Prostate gland (tissue), 2 donors: ENCODE measurements around the gene SPNS2.

ENCODE experiments used
- POLR2AphosphoS5 ChIP-seq: sonication (generic); formaldehyde crosslinking; IDR thresholded peaks from one replicate; pipeline ENCODE4 v1.6.1; 2017; ENCODE audit warnings: antibody characterized with exemption
- TF ChIP-seq, protein P1 (sequence below), 4 experiments: fragments of 200-600 bp in 2 of 4; fragments of 450-650 bp in 2 of 4; sonication (generic) in 2 of 4; IDR thresholded peaks; 1 replicate in 3 of 4; 2 replicates in 1 of 4; pipeline ENCODE4 v1.5.1; 2016 to 2019; ENCODE audit warnings: antibody characterized with exemption in 4 of 4, mild to moderate bottlenecking in 2 of 4, moderate library complexity in 2 of 4

- TF ChIP-seq, protein P1, sequence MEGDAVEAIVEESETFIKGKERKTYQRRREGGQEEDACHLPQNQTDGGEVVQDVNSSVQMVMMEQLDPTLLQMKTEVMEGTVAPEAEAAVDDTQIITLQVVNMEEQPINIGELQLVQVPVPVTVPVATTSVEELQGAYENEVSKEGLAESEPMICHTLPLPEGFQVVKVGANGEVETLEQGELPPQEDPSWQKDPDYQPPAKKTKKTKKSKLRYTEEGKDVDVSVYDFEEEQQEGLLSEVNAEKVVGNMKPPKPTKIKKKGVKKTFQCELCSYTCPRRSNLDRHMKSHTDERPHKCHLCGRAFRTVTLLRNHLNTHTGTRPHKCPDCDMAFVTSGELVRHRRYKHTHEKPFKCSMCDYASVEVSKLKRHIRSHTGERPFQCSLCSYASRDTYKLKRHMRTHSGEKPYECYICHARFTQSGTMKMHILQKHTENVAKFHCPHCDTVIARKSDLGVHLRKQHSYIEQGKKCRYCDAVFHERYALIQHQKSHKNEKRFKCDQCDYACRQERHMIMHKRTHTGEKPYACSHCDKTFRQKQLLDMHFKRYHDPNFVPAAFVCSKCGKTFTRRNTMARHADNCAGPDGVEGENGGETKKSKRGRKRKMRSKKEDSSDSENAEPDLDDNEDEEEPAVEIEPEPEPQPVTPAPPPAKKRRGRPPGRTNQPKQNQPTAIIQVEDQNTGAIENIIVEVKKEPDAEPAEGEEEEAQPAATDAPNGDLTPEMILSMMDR (IDR thresholded peaks at IDR 0.05), result no peak
- no peak for TF ChIP-seq POLR2AphosphoS5
These were observed 24.6 kb upstream of the SPNS2 start for GRCh38 chr17:4474093-4474492.
